Activated CD4-positive, alpha-beta T cell treated with anti-CD3 and anti-CD28 coated beads, Interleukin-2, amount 50 U/mL, for 24 hours (primary cell): ENCODE measurements around the gene CDK5RAP2.
"Not testable (repeated sequence)": the region's sequence is repeated elsewhere in the genome, so short reads cannot be mapped to it uniquely, and the experiment has no call there.

ENCODE experiments used
- DNase-seq, 2 donors: peaks; one replicate each; pipeline ENCODE4 v3.0.0-alpha.2; 2020; ENCODE audit warnings: low read depth in 1 of 2, low spot score in 1 of 2

The CDK5RAP2 gene

DNA sequence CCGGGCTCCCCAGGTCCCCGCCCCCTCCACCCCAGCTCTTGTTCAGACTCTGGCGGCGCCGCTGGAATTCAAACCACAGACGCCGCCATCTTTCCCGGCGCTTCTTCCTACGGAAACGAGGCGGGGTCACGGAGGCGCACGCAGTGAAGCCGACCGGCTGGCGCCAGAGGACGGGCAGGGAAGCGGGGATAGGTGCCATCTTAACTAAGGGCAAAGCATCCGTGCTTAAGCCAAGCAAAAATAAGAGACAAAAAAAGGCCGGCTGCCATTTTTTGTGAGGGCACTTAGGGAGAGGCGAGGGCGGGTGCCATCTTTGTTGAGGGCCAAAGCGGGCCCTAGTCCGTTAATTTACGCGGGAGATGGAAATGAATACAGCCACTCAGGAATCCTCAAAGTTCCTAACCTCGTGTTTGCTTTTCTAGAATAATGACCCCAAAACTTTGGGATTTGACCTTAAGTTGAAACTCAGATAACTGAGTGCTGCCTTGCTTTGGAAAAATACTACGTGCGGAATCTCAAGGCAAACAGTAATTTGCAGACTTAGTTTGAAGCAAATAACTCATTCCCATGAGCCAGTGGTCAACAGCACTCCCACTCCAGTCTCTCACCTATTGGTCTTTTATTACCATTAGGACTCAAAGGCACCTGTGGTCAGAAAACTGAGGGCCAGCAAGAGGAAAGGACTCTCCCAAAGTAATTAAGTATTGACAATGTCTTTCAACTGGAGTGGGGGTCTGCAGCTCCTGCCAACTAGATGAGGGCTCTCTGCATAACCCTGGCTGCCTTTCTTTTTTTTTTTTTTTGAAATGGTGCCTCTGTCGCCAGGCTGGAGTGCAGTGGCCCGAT lies at the start of gene CDK5RAP2:
Gene CDK5RAP2 (minus strand): TSS at position 117 of the 846 bp plus-strand sequence. CDS start 189 bp downstream, outside the sequence.
- DNase-seq: peak; percentile 77 to 89

DNA sequence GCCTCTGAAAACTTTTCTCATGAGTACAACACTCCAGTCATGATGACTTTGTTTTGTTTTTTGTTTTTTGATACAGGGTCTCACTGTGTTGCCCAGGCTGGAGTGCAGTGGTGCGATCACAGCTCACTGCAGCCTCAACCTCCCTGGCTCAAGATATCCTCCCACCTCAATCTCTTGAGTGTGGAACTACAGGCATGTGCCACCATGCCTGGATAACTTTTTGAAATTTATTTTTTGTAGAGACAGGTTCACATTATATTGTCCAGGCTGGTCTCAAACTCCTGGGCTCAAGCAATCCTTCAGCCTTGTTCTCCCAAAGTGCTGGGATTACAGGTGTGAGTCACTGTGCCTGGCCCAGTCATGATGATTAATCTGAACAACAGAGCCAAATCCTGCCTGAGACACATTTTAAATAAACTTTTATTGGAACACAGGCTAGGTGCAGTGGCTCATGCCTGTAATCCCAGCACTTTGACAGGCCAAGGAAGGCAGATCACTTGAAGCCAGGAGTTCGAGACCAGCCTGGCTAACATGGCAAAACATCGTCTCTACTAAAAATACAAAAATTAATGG lies 49.0 kb upstream of the CDK5RAP2 start:
- DNase-seq: not testable (repeated sequence)

DNA sequence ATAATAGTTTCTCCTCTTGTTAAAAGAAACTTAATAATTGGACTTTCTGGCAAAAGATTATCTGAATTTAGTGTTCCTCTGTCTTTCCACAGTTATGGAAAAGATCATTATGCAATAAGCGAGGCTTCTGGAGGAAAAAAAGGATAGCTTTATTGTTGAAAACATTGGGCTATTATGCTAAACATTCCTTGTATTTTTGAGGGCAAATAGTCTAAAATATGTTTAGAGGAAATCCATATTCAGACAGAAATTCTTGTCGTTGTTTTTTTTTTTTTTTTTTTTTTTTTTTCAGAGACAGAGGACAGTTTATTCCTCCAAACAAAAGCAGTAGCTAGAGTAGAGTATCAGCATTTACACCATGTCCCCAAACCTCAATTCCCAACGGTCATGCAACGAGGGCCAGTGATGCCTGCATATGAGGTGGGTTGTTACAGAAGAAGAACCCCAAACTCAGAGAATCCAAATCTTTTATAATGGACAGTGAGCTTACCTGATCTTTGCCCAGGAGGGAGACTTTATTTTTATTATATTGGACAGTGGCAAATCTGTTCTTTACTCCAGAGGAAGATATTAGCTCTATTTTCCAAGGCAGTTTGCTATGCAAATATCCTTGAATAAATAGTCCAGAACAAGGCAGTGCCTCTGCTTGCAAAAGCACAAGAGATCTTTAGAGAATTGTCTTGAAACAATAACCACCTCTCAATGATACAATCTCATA lies 48.4 kb upstream of the CDK5RAP2 start:
- no peak for DNase-seq

DNA sequence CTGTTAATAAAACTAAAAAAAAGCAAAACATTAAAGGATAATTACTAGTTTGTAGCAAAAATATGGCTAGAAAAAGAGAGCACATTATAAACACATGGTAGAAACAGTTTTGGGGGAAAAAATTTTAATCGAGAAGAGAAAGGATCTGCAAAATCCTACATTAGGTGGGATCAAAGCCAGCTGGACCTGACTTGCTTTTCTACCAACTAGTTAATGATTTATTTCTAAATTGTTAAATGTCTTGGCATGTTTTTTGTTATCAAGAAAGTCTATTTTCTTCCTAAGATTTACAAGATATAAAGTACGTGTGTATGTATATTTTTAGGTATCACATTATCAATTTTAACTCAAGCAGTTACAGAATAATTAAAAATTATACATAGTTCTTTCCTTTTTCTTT lies 47.1 kb upstream of the CDK5RAP2 start:
- no peak for DNase-seq

DNA sequence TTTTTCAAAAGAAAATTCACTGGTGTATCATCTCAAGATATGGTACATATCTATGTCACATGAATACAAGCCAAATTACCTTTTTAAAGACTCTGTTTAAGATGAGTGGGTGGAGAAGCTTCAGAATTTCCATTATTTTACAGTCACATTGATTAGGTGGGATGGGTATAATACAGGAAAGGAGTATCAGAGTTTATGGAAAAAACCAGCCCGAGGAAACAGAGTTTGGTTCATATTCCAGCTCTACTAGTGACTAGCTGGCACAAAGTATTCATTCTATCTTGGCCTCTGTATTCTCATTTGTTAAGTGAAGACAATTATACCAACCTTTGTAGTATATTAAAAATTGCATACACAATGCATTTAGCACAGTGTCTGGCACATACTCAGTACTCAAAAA lies 46.5 kb upstream of the CDK5RAP2 start:
- no peak for DNase-seq

DNA sequence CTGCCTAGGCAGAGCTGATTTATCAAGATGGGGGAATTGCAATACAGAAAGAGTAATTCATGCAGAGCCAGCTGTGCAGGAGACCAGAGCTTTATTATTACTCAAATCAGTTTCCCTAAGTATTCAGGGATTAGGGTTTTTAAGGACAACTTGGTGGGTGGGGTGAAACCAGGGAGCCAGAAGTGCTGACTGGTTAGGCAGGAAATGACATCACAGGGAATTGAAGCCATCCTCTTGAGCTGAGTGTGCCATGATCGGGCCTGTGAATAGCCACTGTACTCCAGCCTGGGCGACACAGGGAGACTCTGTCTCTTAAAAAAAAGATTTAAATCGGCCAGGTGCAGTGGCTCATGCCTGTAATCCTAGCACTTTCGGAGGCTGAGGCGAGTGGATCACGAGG lies 45.3 kb upstream of the CDK5RAP2 start:
- no peak for DNase-seq

DNA sequence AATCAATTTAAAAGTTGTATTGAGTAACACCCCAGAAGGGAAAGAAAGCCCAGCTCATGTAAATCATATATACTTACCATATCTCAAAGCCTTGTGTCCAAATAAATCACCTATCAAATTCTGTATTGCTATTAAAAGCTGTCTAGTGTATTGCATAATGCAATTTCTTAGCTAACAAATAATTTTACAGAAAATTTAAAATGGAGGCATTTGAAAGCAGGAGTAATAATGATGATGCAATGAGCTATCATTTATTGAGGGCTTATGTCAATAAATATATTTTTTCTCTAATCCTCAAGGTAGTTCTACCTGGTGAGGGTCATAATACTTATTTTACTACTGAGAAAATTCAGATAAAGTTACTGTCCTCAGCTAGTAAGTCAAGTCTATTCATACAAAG lies 42.8 kb upstream of the CDK5RAP2 start:
- no peak for DNase-seq

DNA sequence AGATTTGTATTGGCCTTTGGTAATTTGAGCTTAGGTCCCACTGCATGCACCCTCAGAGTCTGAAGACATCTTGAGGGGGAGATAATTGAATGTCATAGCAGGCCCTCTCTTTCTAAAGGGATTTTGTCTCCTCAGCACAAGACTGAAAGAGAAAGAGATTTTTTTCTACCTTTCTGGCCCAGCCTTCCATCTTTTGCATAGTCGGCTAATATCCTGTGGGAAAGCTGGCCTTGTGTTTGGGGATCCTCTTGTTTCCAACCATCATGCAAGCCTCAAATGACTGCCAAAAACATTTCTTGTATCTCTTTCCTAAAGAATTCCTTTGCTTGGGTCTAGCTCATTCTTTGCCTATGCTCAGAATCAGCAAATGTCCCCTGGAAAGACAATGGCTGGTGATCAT lies 42.0 kb upstream of the CDK5RAP2 start:
- DNase-seq: no peak

DNA sequence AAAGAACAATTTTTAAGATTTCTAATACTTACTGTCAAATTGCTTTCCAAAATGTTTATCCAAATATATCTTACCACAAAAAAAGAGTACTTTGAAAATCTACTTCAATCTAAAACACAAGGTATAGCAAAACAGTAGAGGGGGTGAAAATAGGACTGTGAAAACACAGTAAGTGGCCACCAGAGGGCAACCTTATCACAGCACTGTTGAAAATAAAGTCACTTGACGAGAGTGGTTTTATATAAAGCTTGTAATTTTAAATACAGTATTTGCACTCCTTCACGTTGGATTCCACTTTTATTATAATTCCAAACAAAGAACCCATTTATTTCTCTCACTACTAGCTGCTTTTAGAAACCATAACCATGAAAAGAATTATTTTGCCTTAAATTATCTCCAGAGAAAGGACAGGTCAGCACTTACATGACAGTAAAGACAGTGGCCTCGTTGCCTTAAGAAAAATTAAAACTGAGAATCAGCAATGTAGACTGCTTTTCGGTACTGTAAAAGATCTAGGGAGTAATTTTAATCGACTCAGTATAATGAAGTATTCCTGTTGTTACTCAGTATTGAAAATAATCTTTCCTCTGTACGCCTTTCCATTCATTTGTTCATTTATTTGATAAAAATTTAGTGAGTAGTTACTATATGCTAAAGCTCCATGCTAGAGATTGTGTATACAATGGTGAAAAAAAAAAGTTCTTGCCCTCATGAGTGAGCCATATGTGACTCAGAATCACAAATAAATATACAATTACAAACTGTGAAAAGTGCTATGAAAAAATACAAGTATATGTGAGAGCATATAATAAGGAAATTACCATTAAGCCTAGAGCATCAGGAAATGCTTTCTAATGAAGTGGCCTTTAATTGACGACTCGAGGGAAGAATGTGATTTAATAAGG lies 40.0 kb upstream of the CDK5RAP2 start:
- DNase-seq: peak; percentile 7 to 59

DNA sequence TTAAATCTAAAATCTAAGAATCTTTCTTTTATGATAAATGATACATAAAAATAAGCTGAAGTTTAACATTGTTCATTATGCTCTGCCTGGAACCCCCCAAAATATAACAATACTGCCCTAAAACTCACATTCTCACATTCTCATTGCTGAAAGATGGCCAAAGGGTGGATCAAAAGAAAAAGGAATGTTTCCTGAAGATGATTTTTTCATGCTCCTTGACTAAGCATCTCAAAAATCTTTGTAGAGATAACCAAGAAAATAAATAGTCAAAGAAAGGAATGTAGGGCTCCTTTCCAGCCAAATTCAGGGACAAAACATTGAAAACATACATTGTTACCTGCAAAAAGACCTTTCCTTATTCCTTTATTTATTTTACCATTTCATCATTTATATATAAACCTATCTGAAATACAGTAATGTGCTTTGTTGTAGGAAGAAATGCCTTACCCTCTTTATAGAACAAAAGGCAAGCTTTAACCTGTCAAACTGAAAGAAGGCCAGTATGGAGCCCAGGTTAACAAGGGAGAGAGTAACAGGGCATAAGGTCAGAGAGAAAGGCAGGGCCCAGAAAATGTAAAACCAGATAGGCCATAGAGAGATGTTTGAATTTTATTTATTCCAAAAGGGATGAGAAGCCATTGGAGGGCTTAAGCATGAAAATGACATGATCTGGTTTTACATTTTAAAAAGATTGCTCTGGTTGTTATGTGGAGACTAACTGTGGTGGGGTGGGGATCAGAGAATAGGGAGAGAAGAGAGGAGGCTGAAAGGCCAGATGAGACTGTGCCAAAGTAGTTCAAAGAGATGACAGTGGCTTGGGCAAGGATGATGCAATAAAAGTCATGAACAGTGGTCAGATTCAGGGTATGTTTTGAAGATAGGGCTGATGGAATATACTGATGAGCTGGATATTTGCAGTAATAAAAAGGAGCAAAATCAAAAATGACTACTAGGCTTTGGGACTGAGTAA lies 37.3 kb upstream of the CDK5RAP2 start:
- DNase-seq: no peak

DNA sequence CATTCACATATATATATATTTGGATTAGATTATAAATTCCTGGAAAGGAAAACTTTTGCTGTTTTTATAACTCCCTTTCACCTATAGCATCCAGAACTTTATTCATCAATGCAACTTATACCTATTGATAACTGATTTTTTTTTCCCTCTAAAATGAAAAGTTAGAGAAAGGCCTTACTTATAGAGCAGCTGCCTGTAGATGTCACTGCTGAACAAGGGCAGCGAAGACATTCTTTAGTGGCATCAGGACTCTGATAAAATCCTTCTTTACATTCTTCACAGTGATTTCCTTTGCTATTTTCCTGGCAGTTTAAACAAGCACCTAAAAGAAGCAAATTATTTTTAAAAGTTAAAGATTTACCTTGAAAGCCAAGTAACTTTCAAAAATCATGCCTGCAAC lies 32.3 kb upstream of the CDK5RAP2 start:
- DNase-seq: no peak

DNA sequence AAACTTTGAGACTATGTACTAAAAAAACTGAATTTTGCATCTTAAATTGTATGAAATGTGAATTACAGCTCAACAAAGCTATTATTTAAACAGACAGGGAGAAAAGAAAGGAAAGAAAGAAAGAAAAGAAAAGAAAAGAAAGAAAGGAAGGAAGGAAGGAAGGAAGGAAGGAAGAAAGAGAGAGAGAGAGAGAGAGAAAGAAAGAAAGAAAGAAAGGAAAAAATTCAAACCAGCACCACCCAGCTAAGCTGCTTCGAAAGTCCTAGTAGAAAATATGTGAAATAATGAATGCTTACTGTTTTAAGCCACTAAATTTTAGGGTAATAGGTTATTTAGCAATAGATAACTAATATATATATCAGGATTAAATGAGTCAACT lies 31.7 kb upstream of the CDK5RAP2 start:
- DNase-seq: no peak

DNA sequence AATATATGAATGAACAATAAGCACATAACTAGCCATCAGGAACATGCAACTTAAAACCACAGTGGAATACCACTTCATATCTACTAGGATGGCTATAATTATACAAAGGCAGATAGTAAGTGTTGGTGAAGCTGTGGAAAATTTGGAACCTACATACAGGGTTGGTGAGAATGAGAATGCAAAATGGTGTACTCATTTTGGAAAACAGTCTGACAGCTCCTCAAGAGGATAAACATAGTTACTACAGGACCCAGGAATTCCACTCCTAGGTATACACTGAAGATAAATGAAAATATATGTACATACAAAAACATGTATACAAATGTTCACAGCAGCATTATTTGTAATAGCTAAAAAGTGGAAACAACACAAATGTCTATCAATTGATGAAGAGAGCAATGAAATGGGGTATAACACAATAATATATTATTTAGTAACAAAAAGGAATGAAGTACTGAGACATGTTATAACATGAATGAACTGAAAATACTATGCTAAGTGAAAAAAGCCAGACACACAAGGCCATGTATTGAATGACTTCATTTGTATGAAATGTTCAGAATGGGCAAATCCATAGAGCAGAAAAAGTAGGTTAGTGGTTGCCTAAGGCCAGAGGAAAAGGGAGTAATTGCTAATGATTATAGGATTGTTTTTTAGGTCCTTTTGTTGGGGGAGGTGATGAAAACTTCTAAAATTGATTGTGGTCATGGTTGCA lies 31.2 kb upstream of the CDK5RAP2 start:
- DNase-seq: no peak

DNA sequence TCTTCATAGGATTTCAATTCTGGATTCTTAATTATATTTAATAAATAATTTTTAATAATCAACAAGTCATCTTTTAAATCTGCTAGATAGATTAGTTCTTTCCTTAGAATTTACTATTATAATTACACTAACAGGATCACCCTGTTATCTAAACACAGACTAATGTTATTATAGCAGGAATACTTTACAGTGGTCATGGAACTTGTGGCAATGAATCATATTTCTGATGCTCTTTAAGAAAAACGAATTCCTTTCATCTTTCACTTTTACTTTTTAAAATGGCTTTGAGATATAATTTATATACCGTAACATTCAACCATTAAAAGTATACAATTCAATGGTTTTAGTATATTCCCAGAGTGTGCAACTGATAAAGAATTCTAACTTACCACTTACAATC lies 29.7 kb upstream of the CDK5RAP2 start:
- no peak for DNase-seq

DNA sequence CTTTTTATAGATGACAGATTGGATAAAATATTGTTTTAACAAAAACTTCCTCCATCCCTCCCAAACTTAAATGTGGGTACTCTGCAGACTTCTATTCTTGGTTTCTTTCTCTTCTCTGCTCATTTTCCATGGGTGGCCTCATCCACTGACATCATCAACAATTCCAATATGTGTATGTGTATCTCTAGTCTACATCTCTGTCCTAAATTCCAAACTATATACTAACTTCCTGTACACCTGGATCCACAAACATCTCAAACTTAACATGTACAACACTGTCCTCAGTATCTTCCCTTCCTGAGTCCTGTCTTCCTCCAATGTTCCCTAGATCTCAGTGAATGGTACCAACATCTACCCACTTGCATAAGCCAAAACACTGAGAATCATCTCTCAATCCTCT lies 28.5 kb upstream of the CDK5RAP2 start:
- DNase-seq: no peak

DNA sequence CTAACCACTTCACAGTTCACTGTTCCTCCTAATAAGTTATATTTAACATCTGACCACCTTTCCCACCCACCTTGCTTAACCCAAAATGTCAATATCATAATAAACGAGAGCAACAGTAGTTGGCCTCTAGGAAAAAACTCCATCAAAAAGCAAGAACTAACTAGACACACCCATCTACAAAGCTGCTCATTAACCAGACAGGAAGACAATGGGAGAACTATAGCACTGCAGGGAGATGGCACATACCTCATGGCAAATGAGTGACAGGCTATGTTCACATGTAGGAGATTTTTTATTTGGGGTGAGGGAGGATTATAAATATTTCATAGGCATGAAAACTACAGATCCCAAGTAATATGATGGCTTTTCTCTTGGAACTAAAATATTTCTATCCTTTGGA lies 23.6 kb upstream of the CDK5RAP2 start:
- DNase-seq: no peak

DNA sequence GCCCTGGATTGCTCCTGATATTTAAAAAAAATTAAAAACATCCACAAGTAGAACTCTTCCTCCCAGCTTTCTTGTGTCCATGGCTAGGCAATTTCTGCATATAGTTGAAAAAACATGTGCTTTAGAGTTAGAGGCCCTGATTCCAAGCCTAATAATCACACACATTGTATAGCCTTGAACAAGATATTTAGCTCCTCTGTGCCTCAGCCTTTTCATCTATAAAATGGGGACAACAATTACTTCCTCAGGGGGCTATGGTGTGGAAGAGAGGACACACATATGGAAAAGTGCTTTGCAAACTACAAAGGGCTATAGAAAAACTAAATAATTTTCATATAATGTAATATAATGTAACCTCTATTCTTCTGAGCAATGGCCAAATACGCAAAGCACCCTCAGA lies 23.0 kb upstream of the CDK5RAP2 start:
- no peak for DNase-seq

DNA sequence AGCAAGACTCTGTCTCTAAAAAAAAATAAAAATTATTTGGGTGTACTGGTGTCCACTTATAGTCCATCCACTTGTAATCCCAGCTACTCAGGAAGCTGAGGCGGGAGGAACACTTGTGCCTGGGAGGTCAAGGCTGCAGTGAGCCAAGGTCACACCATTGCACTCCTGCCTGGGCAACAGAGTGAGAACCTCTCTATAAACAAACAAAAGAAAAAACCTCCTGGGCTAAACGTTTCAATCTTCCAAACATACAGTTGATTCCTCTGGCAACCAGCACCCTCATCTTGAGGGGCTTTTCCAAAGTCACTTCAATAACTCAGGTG lies 13.9 kb upstream of the CDK5RAP2 start:
- no peak for DNase-seq

DNA sequence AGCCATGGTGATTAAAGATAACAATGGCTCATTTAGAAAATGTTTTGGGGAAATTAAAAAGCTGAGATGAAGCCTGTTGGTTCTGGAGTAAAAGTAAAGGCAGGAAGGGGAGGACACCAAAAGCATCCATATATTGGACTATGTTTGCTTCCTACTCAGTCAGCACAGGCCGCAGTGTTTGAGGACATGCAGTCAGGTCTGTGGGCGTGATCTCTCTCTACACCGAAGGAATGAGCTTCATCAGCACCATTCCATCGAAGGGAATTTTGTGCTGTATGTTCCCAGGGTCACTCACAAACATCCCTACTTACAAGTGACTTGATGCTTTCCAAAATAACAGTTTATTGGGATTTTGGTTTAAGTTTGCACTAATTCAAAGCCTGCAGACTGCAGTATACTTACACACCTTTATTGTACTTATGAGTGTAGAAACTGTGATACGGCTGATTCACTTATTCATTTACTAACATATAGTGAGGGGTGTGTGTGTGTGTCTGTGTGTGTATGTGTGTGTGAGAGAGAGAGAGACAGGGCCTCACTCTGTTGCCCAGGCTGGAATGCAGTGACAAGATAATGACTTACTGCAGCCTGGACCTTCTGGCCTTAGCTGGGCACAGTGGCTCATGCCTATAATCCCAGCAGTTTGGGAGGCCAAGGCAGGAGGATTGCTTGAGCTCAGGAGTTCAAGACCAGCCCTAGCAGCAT lies 13.4 kb upstream of the CDK5RAP2 start:
- no peak for DNase-seq
